ENCODE results near the gene IQCH. TPM values are rescaled to one million over a fixed set of nuclear protein-coding genes. Genes with fewer than 3 reads are reported as not detected.

The IQCH gene
- total and polyA plus RNA-seq, 2 of the 4 experiments (the other 2 are of a cell fraction) = 0.60 to 2.5 TPM

DNA sequence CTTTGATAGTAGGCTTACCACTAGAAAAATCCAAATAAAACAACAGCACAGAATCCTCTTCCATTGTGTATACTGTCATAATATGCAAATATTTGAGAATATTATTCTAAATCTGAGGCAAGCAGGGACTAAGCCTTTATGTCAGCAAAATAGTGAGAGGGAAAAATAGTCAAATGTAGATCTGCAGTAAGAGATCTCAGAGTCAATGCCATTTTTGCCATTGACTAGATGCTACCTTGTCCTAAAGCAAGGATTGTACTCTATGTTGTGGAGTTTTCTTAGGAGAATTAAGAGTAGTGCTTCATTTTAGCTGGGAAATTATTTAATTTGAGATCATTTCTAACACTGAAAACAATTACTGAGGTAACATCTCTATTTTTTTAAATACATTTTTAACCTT, 50.2 kb downstream of the IQCH start:
- H3K23ac ChIP-seq (ENCODE audit: low read depth, low read length) = no peak overlapping the region
- H3K56ac ChIP-seq (ENCODE audit: extremely low read depth, insufficient read depth, low read length) = no peak overlapping the region
- H2AK9ac ChIP-seq (replicated peaks; ENCODE audit: low read depth, low read length, poor library complexity) = no peak overlapping the region
- no peak overlapping the region for H3K27ac ChIP-seq (ENCODE audit: insufficient read depth, low read length)
- ChIA-PET POLR2A (ENCODE audit: unreplicated experiment) (no interaction called here), CTCF (interaction anchor here (1.7 kb wide), 1 partner anchor 358 kb away, joined by 9 read pairs; no protein-coding TSS in a partner anchor)
- no peak overlapping the region for H3K4me3 ChIP-seq (ENCODE audit: insufficient read depth, low read depth, low read length)
- H3K4me2 ChIP-seq (ENCODE audit: low read depth, low read length) = no peak overlapping the region
- TF ChIP-seq, protein P1, sequence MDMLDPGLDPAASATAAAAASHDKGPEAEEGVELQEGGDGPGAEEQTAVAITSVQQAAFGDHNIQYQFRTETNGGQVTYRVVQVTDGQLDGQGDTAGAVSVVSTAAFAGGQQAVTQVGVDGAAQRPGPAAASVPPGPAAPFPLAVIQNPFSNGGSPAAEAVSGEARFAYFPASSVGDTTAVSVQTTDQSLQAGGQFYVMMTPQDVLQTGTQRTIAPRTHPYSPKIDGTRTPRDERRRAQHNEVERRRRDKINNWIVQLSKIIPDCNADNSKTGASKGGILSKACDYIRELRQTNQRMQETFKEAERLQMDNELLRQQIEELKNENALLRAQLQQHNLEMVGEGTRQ (IDR thresholded peaks at IDR 0.05; ENCODE audit: low read depth, low read length) = no peak
- TF ChIP-seq MAZ (IDR thresholded peaks at IDR 0.05; ENCODE audit: borderline replicate concordance, low read depth, low read length) (no peak), MXI1 (IDR thresholded peaks at IDR 0.05; ENCODE audit: borderline replicate concordance, low read depth, low read length) (no peak), CHD1 (IDR thresholded peaks at IDR 0.05; ENCODE audit: low read depth, low read length) (no peak), SMC3 (IDR thresholded peaks at IDR 0.05; ENCODE audit: low read depth, low read length) (no peak), POLR2A (IDR thresholded peaks at IDR 0.05; ENCODE audit: low read depth, low read length) (no peak), CEBPB (IDR thresholded peaks at IDR 0.05; ENCODE audit: low read depth, low read length) (no peak), RAD21 (IDR thresholded peaks at IDR 0.05; ENCODE audit: low read length) (no peak), RFX5 (IDR thresholded peaks at IDR 0.05; ENCODE audit: low read depth, low read length) (no peak), BHLHE40 (IDR thresholded peaks at IDR 0.05; ENCODE audit: low read depth, low read length) (no peak), FOS (IDR thresholded peaks at IDR 0.05; ENCODE audit: low read depth, low read length) (no peak), NFE2L2 (IDR thresholded peaks at IDR 0.05; ENCODE audit: low read depth, low read length) (no peak), RCOR1 (IDR thresholded peaks at IDR 0.05; ENCODE audit: insufficient replicate concordance, low read length) (no peak), MAFK (IDR thresholded peaks at IDR 0.05; ENCODE audit: low read depth, low read length) (no peak)
- TF ChIP-seq, protein P2, sequence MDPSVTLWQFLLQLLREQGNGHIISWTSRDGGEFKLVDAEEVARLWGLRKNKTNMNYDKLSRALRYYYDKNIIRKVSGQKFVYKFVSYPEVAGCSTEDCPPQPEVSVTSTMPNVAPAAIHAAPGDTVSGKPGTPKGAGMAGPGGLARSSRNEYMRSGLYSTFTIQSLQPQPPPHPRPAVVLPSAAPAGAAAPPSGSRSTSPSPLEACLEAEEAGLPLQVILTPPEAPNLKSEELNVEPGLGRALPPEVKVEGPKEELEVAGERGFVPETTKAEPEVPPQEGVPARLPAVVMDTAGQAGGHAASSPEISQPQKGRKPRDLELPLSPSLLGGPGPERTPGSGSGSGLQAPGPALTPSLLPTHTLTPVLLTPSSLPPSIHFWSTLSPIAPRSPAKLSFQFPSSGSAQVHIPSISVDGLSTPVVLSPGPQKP (IDR thresholded peaks at IDR 0.05; ENCODE audit: borderline replicate concordance, low read depth, low read length) = no peak
- TF ChIP-seq, protein P3, sequence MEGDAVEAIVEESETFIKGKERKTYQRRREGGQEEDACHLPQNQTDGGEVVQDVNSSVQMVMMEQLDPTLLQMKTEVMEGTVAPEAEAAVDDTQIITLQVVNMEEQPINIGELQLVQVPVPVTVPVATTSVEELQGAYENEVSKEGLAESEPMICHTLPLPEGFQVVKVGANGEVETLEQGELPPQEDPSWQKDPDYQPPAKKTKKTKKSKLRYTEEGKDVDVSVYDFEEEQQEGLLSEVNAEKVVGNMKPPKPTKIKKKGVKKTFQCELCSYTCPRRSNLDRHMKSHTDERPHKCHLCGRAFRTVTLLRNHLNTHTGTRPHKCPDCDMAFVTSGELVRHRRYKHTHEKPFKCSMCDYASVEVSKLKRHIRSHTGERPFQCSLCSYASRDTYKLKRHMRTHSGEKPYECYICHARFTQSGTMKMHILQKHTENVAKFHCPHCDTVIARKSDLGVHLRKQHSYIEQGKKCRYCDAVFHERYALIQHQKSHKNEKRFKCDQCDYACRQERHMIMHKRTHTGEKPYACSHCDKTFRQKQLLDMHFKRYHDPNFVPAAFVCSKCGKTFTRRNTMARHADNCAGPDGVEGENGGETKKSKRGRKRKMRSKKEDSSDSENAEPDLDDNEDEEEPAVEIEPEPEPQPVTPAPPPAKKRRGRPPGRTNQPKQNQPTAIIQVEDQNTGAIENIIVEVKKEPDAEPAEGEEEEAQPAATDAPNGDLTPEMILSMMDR (conservative IDR thresholded peaks at IDR 0.05; ENCODE audit: low read depth, low read length) = no peak
- no peak overlapping the region for H3K4ac ChIP-seq (ENCODE audit: low read depth, low read length)
- DNase-seq (no peak), ATAC-seq (ENCODE audit: low read depth) (no peak)
- no peaks in the 10 kb centered on the region for H3K36me3 ChIP-seq (ENCODE audit: control insufficient read depth, insufficient read depth, low read length)
- no peak overlapping the region for H3K18ac ChIP-seq (ENCODE audit: low read depth, low read length)
- H4K8ac ChIP-seq (ENCODE audit: low read depth in 2 of 2, low read length in 2 of 2) = no peak overlapping the region
- no peak overlapping the region for H2AK5ac ChIP-seq (ENCODE audit: low read depth, low read length)
- no peak overlapping the region for H3K14ac ChIP-seq (replicated peaks; ENCODE audit: low read depth, low read length)
- BruUV-seq (replicated peaks) = no TSS peak
- H4K20me1 ChIP-seq (ENCODE audit: insufficient read depth, low read length) = no peaks in the 10 kb centered on the region
- H3K9me3 ChIP-seq (ENCODE audit: control insufficient read depth, insufficient read depth, low read length) = no peaks in the 10 kb centered on the region
- H4K5ac ChIP-seq (ENCODE audit: low read depth, low read length) = no peak overlapping the region
- in situ Hi-C loops (cut with MboI; ENCODE audit: low sequenced_read_pairs) = loop anchor here (5.0 kb wide), 1 partner anchor 357 kb away; no protein-coding TSS in a partner anchor
- no peak overlapping the region for H2BK5ac ChIP-seq (ENCODE audit: low read depth, low read length, poor library complexity, severe bottlenecking)
- H3K79me1 ChIP-seq (ENCODE audit: low read depth in 1 of 2, low read length in 2 of 2) = no peaks in the 10 kb centered on the region; a peak in 1 of 4 replicates
- no peak overlapping the region for H2AFZ ChIP-seq (replicated peaks; ENCODE audit: low read length, poor library complexity)
- no peak overlapping the region for H4K91ac ChIP-seq (ENCODE audit: insufficient read depth, low read depth, low read length)
- dilution Hi-C loops (cut with HindIII; ENCODE audit: low sequenced_read_pairs, unreplicated experiment) = no loop called here
- no peak overlapping the region for H2BK120ac ChIP-seq (ENCODE audit: low read depth, low read length)
- H3K9me1 ChIP-seq (ENCODE audit: insufficient read depth, low read length) = peaks cover 2% of the 10 kb centered on the region; the same call in 1 of the 2 replicates
- no peak overlapping the region for H2BK15ac ChIP-seq (ENCODE audit: low read depth, low read length)
- peaks cover 2% of the 10 kb centered on the region; the same call in 1 of the 2 replicates for H3K4me1 ChIP-seq (ENCODE audit: control insufficient read depth, insufficient read depth, low read length)
- intact Hi-C loops (cut with micrococcal nuclease) = loop anchor here (5.0 to 10.0 kb wide), 2 partner anchors 237 to 530 kb away; partner anchors contain the start of gene SMAD3
- no peaks in the 10 kb centered on the region for H3K27me3 ChIP-seq (ENCODE audit: control insufficient read depth, insufficient read depth, low read length)
- no peak overlapping the region for H3K9ac ChIP-seq (ENCODE audit: low read depth, low read length)
- H2BK20ac ChIP-seq (ENCODE audit: low read depth, low read length) = no peak overlapping the region
